ENCODE results near the gene LIPT2. TPM values are rescaled to one million over a fixed set of nuclear protein-coding genes. Genes with fewer than 3 reads are reported as not detected.

Gene LIPT2
- total and polyA plus RNA-seq, 10 of the 15 experiments (the other 5 are each of a cell fraction or from before 2014, with no cell fraction given) = 0.69 to 7.5 (median 3.8) TPM

DNA sequence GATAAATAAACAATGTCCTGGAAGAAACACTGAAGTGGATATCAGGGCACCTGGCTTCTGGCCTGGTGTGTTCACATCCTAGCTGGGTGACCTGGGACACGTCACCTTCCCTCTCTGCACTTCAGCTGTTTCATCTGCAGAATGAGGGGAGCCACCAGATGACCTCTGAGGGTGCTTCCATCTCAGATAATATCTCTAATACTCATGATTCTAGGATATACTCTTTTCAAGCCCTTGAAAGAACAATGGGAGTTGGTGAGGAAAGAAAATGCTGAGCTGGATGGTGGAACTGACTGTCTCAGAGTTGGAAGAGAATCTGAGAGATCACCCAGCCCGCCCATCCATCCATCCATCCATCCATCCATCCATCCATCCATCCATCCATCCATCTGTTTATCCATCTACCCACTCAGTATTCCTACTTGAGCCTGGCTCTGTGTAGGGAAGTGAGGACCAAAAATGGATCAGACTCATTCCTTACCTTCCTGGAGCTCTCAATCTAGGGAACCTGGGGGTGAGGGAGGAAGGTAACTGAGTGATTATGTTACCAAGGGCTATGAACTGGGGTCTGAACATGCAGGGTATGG, 28.2 kb upstream of the LIPT2 start (continued):
- TF ChIP-seq, protein P1, sequence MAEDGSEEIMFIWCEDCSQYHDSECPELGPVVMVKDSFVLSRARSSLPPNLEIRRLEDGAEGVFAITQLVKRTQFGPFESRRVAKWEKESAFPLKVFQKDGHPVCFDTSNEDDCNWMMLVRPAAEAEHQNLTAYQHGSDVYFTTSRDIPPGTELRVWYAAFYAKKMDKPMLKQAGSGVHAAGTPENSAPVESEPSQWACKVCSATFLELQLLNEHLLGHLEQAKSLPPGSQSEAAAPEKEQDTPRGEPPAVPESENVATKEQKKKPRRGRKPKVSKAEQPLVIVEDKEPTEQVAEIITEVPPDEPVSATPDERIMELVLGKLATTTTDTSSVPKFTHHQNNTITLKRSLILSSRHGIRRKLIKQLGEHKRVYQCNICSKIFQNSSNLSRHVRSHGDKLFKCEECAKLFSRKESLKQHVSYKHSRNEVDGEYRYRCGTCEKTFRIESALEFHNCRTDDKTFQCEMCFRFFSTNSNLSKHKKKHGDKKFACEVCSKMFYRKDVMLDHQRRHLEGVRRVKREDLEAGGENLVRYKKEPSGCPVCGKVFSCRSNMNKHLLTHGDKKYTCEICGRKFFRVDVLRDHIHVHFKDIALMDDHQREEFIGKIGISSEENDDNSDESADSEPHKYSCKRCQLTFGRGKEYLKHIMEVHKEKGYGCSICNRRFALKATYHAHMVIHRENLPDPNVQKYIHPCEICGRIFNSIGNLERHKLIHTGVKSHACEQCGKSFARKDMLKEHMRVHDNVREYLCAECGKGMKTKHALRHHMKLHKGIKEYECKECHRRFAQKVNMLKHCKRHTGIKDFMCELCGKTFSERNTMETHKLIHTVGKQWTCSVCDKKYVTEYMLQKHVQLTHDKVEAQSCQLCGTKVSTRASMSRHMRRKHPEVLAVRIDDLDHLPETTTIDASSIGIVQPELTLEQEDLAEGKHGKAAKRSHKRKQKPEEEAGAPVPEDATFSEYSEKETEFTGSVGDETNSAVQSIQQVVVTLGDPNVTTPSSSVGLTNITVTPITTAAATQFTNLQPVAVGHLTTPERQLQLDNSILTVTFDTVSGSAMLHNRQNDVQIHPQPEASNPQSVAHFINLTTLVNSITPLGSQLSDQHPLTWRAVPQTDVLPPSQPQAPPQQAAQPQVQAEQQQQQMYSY (CRISPR knock-in tag; IDR thresholded peaks at IDR 0.05) = no peak

DNA sequence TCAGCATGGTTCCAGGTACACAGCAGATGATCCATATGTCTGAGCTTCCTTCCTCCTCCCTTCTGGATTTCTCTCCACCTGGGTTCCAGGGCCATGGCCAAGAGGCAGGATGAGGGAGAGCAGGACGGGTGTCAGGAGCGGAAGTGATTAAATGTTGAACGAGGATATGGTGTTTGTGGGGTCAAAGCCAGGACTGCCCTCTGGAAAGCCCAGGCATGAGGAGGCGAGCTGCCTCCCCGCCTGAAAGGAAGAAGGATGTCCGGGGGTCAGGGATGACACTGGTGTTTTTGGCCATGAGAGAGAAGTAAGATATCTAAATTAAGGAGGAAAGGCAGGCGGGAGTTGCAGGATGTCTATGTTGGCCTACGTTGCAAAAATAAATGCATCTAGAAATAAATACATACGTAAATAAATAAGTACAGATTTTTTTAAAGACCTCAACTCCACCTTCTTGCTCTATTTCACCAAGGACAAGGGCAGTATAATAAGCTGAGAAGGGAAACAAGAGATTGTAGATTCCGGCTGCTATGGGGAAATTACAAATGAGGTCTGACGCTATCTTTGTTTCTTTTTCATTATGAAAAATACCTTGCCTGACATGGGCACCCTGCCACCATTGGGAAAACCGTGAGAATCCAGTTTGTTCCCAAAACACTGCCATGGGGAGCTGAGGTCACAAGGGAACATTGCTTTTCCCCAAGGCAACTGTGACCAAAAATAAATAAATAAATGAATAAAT, 27.6 kb upstream of the LIPT2 start:
- Histone ChIP-seq H3K27me3 (replicated peaks in 1 of 2; ENCODE audit: control insufficient read depth in 2 of 2, insufficient read depth in 2 of 2, low read length in 1 of 2) (peaks cover 0 to 2% of the 10 kb centered on the region in 2 experiments; a peak in 1 of 4 replicates), H3K36me3 (ENCODE audit: control insufficient read depth in 2 of 2, insufficient read depth in 2 of 2, low read length in 1 of 2) (no peaks in the 10 kb centered on the region), H3K4me1 (ENCODE audit: control insufficient read depth, insufficient read depth, low read length) (no peaks in the 10 kb centered on the region), H3K27ac (ENCODE audit: control insufficient read depth, insufficient read depth) (no peak overlapping the region), H3K79me2 (ENCODE audit: control insufficient read depth, insufficient read depth, low read length) (no peaks in the 10 kb centered on the region), H3K9me3 (replicated peaks; ENCODE audit: control insufficient read depth, insufficient read depth, low read length) (no peaks in the 10 kb centered on the region), H4K20me1 (ENCODE audit: control insufficient read depth, insufficient read depth) (no peaks in the 10 kb centered on the region), H3K4me3 (no peak overlapping the region), H2AFZ (ENCODE audit: control insufficient read depth, low read depth, low read length) (no peak overlapping the region), H3K4me2 (ENCODE audit: control insufficient read depth, insufficient read depth) (no peak overlapping the region), H3K9ac (ENCODE audit: control insufficient read depth, insufficient read depth, low read length) (no peak overlapping the region)
- BruUV-seq (replicated peaks) = no TSS peak
- no peak for DNase-seq (ENCODE audit: low read depth, low spot score)
- FAIRE-seq = no peak
- ChIA-PET CTCF (interaction anchor here (0.7 kb wide), 1 partner anchor 67 kb away, joined by 3 read pairs; no protein-coding TSS in a partner anchor), SMC1A (ENCODE audit: uncharacterized antibody, unreplicated experiment) (no interaction called here), RAD21 (ENCODE audit: unreplicated experiment) (no interaction called here), POLR2A (no interaction called here)
- intact Hi-C loops (cut with micrococcal nuclease; ENCODE audit: unreplicated experiment) (no loop called here), in situ Hi-C loops (cut with MboI) (no loop called here)
- 20% methylated on average over 12 of the region's 12 CpGs for WGBS (ENCODE audit: insufficient coverage, insufficient replicate concordance, low lambda C conversion rate, missing lambda C conversion rate)
- ATAC-seq = no peak
- TF ChIP-seq MEF2B (IDR thresholded peaks at IDR 0.05; ENCODE audit: partially characterized antibody, poor library complexity, severe bottlenecking) = no peak
- TF ChIP-seq FOXM1 (IDR thresholded peaks at IDR 0.05; ENCODE audit: low read depth, low read length) = no peak
- TF ChIP-seq, protein P2, sequence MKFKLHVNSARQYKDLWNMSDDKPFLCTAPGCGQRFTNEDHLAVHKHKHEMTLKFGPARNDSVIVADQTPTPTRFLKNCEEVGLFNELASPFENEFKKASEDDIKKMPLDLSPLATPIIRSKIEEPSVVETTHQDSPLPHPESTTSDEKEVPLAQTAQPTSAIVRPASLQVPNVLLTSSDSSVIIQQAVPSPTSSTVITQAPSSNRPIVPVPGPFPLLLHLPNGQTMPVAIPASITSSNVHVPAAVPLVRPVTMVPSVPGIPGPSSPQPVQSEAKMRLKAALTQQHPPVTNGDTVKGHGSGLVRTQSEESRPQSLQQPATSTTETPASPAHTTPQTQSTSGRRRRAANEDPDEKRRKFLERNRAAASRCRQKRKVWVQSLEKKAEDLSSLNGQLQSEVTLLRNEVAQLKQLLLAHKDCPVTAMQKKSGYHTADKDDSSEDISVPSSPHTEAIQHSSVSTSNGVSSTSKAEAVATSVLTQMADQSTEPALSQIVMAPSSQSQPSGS (IDR thresholded peaks at IDR 0.05; ENCODE audit: low read length) = no peak
- no peak for TF ChIP-seq MYC (IDR thresholded peaks at IDR 0.05; ENCODE audit: insufficient read depth, insufficient read length, insufficient replicate concordance, low read length, severe bottlenecking)
- no peak for TF ChIP-seq NR2C1 (IDR thresholded peaks at IDR 0.05)
- no peak for TF ChIP-seq SUPT20H (IDR thresholded peaks at IDR 0.05; ENCODE audit: borderline replicate concordance, control insufficient read depth, low read depth, low read length)
- TF ChIP-seq FOS (IDR thresholded peaks at IDR 0.05; ENCODE audit: borderline replicate concordance, extremely low read depth, insufficient read length) = no peak
- TF ChIP-seq ZNF622 (IDR thresholded peaks at IDR 0.05) = no peak
- no peak for TF ChIP-seq CHD2 (IDR thresholded peaks at IDR 0.05; ENCODE audit: borderline replicate concordance, low read depth, low read length)
- TF ChIP-seq, protein P3, sequence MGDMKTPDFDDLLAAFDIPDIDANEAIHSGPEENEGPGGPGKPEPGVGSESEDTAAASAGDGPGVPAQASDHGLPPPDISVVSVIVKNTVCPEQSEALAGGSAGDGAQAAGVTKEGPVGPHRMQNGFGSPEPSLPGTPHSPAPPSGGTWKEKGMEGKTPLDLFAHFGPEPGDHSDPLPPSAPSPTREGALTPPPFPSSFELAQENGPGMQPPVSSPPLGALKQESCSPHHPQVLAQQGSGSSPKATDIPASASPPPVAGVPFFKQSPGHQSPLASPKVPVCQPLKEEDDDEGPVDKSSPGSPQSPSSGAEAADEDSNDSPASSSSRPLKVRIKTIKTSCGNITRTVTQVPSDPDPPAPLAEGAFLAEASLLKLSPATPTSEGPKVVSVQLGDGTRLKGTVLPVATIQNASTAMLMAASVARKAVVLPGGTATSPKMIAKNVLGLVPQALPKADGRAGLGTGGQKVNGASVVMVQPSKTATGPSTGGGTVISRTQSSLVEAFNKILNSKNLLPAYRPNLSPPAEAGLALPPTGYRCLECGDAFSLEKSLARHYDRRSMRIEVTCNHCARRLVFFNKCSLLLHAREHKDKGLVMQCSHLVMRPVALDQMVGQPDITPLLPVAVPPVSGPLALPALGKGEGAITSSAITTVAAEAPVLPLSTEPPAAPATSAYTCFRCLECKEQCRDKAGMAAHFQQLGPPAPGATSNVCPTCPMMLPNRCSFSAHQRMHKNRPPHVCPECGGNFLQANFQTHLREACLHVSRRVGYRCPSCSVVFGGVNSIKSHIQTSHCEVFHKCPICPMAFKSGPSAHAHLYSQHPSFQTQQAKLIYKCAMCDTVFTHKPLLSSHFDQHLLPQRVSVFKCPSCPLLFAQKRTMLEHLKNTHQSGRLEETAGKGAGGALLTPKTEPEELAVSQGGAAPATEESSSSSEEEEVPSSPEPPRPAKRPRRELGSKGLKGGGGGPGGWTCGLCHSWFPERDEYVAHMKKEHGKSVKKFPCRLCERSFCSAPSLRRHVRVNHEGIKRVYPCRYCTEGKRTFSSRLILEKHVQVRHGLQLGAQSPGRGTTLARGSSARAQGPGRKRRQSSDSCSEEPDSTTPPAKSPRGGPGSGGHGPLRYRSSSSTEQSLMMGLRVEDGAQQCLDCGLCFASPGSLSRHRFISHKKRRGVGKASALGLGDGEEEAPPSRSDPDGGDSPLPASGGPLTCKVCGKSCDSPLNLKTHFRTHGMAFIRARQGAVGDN (IDR thresholded peaks at IDR 0.05) = no peak

Data from GM12878 (cell line).